A549 treated with CpdA at 1 μM for 4 hours (cell line): ENCODE measurements around the gene THG1L. TPM values are rescaled to one million over a fixed set of nuclear protein-coding genes. Genes with fewer than 3 reads are reported as not detected.

Experiments used
- total RNA-seq: library from RNA; stranded (reverse); fragments of 200-300 nt; extraction: Qiagen RNA extraction; gene quantifications from 5 replicates; pipeline ENCODE4 v1.2.3, GENCODE V29; 2022; ENCODE audit warnings: low read depth

THG1L gene
- total RNA-seq, result 27.9 to 33.8 TPM (median 31.0 TPM) in 5 replicates

GRCh38 chr5:157731272-157732129 is at the start of gene THG1L:
Gene THG1L (plus strand): TSS chr5:157731420. CDS start chr5:157731441, 21 bp downstream.

GRCh38 chr5:157743163-157744050 is 12.2 kb downstream of the THG1L start, which contains the start of gene LSM11:
Gene LSM11 (plus strand): TSS chr5:157743712. CDS start chr5:157743751, 39 bp downstream.

Other genes starting within 250 kb of the THG1L start
- gene ADAM19, start 155.6 kb upstream of the THG1L start, total RNA-seq, result 13.3 to 19.4 TPM (median 16.9 TPM) in 5 replicates
- gene SOX30, start 79.0 kb upstream of the THG1L start, total RNA-seq, result 0.05 to 0.07 TPM in 2 of 5 replicates, not detected in the others
- not detected in 5 replicates for gene C5orf52, start 59.9 kb upstream of the THG1L start, total RNA-seq
- 2.4 to 3.1 TPM (median 3.0 TPM) in 5 replicates for gene LSM11, start 12.3 kb downstream of the THG1L start, total RNA-seq
- 73.9 to 89.0 TPM (median 81.9 TPM) in 5 replicates for gene CLINT1, start 127.7 kb downstream of the THG1L start, total RNA-seq